ENCODE data around the gene PCNX3.

The PCNX3 gene

DNA sequence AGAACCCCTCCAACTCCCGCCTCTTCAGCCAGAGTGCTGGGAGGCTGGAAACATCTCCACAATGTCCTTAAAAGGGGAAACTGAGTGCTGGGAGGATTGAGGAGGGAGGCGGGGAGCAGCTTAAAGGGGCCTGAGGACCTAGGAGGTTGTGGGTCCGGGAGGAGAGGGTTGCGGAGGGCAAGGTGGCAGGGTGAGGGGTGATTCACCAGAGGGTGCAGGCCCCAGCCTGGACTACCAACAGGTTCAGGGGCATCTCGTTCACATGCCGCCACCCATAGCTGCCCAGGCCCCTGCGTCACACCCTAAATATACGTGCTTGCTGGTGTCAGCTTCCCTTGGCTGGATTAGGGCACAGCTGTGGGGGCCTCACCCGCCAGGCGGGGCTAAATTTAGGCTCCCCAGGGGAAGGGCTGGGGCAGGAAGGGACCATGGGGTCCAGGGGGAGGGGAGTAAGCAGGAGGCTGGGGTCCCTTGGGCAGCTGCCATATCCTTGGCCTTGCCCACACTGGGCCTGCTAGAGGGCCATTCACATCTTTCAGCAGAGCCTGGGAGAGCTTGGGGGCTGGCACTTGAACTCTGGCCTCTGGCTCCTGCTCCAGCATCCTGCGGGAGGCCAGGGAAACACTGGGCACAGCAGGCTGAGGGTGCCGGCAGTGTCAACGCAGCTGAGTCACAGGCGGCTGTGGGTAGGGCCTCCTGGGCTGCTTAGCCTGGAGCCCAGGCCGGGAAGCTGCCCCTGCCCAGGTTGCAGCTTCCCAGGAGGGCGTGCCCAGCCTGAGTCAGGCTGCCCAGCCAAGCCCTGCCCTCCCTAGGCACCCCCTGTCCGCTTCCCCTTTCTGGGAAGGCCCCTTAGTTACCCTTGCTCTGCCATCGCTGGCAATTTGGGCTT is 38.5 kb upstream of the PCNX3 start:
- Histone ChIP-seq H3K4me1 (ENCODE audit: insufficient read depth, low read length) (peaks cover 11% of the 10 kb centered on the region; the same call in 1 of the 2 replicates), H3K9me3 (ENCODE audit: control insufficient read depth, insufficient read depth, low read length) (no peaks in the 10 kb centered on the region), H3K36me3 (ENCODE audit: insufficient read depth, low read length) (no peaks in the 10 kb centered on the region), H3K9ac (ENCODE audit: low read depth, low read length) (0 out of 2 replicates have a peak overlapping the region, but pooled peaks have one; percentile 44)

DNA sequence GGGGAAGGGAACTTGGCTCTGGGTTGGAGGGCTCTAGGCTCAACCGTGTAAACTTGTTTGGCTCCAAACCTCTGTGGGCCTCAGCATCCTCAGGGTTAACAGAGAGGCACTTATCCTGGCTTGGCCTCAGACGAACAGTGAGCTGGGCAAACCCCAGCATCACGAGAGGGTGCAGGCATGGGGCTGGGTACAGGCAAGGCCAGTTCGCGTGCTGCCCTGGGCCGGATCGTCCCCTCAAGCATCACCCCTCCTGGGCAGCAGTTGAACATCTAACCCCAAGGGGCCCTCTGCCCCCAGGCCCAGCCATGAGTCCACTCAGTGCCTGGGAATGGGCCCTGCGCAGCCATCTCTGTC is 37.8 kb upstream of the PCNX3 start:
- Histone ChIP-seq H3K36me3 (ENCODE audit: insufficient read depth, low read length) (no peaks in the 10 kb centered on the region), H3K9me3 (ENCODE audit: control insufficient read depth, insufficient read depth, low read length) (no peaks in the 10 kb centered on the region), H3K9ac (ENCODE audit: low read depth, low read length) (no peak overlapping the region)

DNA sequence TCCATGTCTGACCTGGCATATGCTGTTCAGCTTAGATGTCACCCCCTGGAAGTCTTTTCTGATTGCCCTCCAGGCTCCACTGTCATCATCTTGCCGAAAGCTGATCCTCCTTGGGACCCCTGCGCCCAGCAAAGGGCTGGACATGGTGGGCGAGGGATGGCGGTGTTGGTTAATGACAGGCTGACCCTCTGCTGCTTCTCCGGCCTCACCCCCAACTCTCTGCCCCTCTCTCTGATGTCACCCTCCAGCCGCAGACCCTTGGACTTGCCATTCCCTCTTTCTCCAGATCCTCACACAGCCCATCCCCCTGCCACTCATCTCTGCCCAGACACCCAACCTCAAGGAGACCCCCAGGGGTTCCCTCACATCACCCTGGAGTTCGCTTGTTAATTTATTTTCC is 37.4 kb upstream of the PCNX3 start:
- no peaks in the 10 kb centered on the region for H3K9me3 ChIP-seq (ENCODE audit: control insufficient read depth, insufficient read depth, low read length)
- no peaks in the 10 kb centered on the region for H3K36me3 ChIP-seq (ENCODE audit: insufficient read depth, low read length)
- H3K4me1 ChIP-seq (ENCODE audit: insufficient read depth, low read length): peaks cover 11% of the 10 kb centered on the region; the same call in 1 of the 2 replicates
- H3K9ac ChIP-seq (ENCODE audit: low read depth, low read length): no peak overlapping the region

More for the DNA sequence above, 37.8 kb upstream of the PCNX3 start:
- H3K4me1 ChIP-seq (ENCODE audit: insufficient read depth, low read length): peaks cover 11% of the 10 kb centered on the region; the same call in 1 of the 2 replicates

DNA sequence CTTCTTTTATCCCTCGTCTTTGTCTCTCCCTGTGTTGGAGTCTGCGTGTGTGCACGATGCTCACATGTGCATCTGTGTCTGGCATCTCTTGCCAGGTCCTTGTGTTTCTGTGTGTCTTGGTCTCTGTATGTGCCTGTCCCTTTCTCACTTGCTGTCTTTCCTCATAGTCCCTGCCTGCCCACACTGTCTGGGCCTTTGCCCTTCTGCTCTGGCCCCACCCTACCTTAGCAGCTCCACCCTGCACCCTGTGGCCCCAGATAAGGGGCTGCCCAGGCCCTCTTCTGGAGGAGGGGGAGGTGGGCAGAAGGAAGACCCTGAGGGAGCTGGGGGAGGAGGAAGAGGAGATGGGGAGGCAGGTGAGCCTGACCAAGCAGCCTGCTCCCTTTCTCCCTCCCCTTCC is 36.9 kb upstream of the PCNX3 start:
- H3K9me3 ChIP-seq (ENCODE audit: control insufficient read depth, insufficient read depth, low read length): no peaks in the 10 kb centered on the region
- H3K9ac ChIP-seq (ENCODE audit: low read depth, low read length): no peak overlapping the region
- peaks cover 11% of the 10 kb centered on the region; the same call in 1 of the 2 replicates for H3K4me1 ChIP-seq (ENCODE audit: insufficient read depth, low read length)
- no peaks in the 10 kb centered on the region for H3K36me3 ChIP-seq (ENCODE audit: insufficient read depth, low read length)

DNA sequence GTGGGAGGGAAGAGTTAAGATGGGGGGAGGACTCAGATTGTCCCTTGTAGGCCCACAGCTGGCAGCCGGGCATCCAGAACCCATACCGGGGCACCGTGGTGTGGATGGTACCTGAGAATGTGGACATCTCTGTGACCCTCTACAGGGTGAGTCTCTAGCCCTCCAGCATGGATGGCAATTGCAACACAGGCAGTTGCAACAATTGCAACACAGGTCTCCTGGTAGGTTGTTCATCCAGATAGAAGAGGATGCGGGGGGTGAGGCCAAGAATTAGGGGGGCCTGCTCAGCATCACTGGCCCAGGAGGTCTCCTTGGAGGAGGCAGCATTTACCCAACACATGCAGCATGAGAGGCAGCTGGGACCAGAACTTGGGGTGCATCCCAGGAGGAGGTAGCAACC is 36.3 kb upstream of the PCNX3 start:
- Histone ChIP-seq H3K4me1 (ENCODE audit: insufficient read depth, low read length) (peaks cover 11% of the 10 kb centered on the region; the same call in 1 of the 2 replicates), H3K9ac (ENCODE audit: low read depth, low read length) (no peak overlapping the region), H3K36me3 (ENCODE audit: insufficient read depth, low read length) (no peaks in the 10 kb centered on the region), H3K9me3 (ENCODE audit: control insufficient read depth, insufficient read depth, low read length) (no peaks in the 10 kb centered on the region)

DNA sequence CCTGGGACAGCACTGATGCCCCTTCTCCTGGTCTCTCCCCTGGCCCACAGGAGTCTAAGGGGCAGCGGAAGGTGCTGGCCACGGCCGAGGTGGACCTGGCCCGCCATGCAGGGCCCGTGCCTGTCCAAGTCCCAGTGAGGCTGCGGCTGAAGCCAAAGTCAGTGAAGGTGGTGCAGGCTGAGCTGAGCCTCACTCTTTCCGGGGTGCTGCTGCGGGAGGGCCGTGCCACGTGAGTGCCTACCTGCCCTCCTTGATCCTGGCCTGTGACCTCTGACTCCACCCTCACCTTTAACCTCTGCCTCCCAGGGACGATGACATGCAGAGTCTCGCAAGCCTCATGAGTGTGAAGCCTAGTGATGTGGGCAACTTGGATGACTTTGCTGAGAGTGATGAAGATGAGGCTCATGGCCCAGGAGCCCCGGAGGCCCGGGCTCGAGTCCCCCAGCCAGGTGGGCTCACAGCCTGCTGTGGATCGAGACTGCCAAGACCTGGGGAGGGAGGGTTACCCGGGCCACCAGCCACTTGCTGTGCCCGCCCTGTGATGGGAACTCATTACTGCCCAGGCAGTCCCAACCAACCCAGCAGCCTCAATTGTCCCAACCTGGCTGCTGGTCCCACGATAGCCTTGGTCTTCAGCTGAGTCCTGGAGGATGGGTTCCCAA is 35.4 kb upstream of the PCNX3 start:
- Histone ChIP-seq H3K4me1 (ENCODE audit: insufficient read depth, low read length) (peaks cover 8% of the 10 kb centered on the region; the same call in 1 of the 2 replicates), H3K9me3 (ENCODE audit: control insufficient read depth, insufficient read depth, low read length) (no peaks in the 10 kb centered on the region), H3K36me3 (ENCODE audit: insufficient read depth, low read length) (no peaks in the 10 kb centered on the region), H3K9ac (ENCODE audit: low read depth, low read length) (no peak overlapping the region)

DNA sequence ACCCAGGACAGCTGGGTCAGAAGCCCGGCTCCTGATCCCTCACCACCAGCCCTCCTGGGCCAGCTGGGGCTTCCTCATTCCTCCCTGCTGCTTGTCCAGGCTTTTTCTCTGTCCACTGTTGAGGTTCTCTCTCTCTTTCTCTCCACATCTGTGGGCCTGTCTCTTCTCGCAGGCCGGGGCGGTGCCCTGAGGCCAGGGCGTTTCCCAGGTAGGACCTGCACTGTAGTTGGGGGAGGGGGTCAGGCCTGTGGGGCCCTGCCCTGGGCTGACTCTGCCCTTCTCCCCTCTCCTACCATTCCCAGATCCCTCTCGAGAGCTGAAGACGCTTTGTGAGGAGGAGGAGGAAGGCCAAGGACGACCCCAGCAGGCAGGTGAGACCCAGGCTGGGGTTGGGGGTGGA is 34.8 kb upstream of the PCNX3 start:
- Histone ChIP-seq H3K36me3 (ENCODE audit: insufficient read depth, low read length) (no peaks in the 10 kb centered on the region), H3K9ac (ENCODE audit: low read depth, low read length) (no peak overlapping the region), H3K9me3 (ENCODE audit: control insufficient read depth, insufficient read depth, low read length) (no peaks in the 10 kb centered on the region), H3K4me1 (ENCODE audit: insufficient read depth, low read length) (peaks cover 4% of the 10 kb centered on the region; the same call in 1 of the 2 replicates)

DNA sequence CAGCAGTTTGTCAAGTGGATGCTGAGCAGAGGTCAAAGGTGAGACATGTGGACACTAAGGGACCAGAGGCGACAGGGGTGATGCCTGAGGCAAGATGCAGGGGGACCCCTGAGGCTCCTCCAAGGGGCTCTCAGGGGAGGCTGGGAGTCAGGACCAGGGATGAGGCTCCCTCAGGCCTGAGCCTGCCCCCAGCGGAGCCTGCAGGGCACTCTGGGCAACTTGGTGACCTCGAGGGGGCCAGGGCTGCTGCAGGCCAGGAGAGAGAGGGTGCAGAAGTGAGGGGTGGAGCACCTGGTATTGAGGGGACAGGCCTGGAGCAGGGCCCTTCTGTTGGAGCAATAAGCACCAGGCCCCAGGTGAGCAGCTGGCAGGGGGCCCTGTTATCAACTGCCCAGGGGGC is 33.6 kb upstream of the PCNX3 start:
- Histone ChIP-seq H3K9ac (ENCODE audit: low read depth, low read length) (no peak overlapping the region), H3K36me3 (ENCODE audit: insufficient read depth, low read length) (no peaks in the 10 kb centered on the region), H3K4me1 (ENCODE audit: insufficient read depth, low read length) (peaks cover 8% of the 10 kb centered on the region; the same call in 1 of the 2 replicates)

DNA sequence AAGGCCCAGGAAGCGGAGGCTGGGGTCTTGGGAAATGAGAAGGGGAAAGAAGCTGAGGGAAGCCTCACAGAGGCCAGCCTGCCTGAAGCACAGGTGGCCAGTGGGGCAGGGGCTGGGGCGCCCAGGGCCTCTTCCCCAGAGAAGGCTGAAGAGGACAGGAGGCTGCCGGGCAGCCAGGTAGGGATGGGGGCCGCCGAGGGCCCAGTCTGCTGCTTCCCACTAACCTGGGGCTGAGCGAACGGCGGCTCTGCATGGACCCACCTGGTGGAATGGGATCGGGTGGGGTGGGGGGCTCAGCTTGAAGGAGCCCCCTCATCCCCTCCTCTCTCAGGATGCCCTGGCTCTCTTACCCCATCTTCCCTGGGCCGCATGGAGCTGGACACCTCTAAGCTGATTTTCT is 32.0 kb upstream of the PCNX3 start:
- Histone ChIP-seq H3K9ac (ENCODE audit: low read depth, low read length) (no peak overlapping the region), H3K36me3 (ENCODE audit: insufficient read depth, low read length) (no peaks in the 10 kb centered on the region), H3K9me3 (ENCODE audit: control insufficient read depth, insufficient read depth, low read length) (no peaks in the 10 kb centered on the region), H3K4me1 (ENCODE audit: insufficient read depth, low read length) (peaks cover 18% of the 10 kb centered on the region; the same call in 1 of the 2 replicates)

More for the DNA sequence above, 33.6 kb upstream of the PCNX3 start:
- H3K9me3 ChIP-seq (ENCODE audit: control insufficient read depth, insufficient read depth, low read length): no peaks in the 10 kb centered on the region

DNA sequence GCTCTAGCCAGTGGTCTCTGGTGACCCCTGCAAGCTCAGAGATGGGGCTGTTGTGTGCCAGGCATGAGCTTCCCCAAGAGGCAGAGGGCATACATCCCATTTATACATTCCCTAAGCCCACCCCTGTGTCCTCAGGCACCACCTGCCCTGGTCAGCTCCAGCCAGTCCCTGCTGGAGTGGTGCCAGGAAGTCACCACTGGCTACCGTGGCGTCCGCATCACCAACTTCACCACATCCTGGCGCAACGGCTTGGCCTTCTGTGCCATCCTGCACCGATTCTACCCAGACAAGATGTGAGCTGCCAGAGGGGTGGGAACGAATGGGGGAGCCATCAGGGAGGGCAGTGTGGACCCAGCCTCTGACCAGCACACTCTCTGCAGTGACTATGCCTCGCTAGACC is 31.5 kb upstream of the PCNX3 start:
- H3K36me3 ChIP-seq (ENCODE audit: insufficient read depth, low read length): no peaks in the 10 kb centered on the region
- no peaks in the 10 kb centered on the region for H3K9me3 ChIP-seq (ENCODE audit: control insufficient read depth, insufficient read depth, low read length)
- H3K4me1 ChIP-seq (ENCODE audit: insufficient read depth, low read length): peaks cover 18% of the 10 kb centered on the region; the same call in 1 of the 2 replicates
- H3K9ac ChIP-seq (ENCODE audit: low read depth, low read length): no peak overlapping the region

DNA sequence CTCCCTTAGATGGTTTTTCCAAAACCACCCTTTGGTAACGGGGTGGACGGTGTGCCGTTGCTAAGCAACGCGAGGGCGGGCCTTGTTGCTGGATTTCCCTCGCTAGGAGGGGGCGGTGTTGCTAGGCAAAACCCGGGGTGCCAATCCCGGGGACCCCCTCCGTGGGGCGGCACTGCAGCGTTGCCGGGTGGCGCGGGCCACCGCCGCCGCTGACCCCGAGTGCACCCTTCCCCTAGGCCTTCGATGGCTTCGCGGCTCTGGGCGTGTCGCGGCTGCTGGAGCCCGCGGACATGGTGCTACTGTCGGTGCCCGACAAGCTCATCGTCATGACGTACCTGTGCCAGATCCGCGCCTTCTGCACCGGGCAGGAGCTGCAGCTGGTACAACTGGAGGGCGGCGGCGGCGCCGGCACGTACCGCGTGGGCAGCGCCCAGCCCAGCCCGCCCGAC is 30.8 kb upstream of the PCNX3 start:
- Histone ChIP-seq H3K36me3 (ENCODE audit: insufficient read depth, low read length) (no peaks in the 10 kb centered on the region), H3K9me3 (ENCODE audit: control insufficient read depth, insufficient read depth, low read length) (no peaks in the 10 kb centered on the region), H3K4me1 (ENCODE audit: insufficient read depth, low read length) (peaks cover 18% of the 10 kb centered on the region; the same call in 1 of the 2 replicates), H3K9ac (ENCODE audit: low read depth, low read length) (peak overlapping the region; percentile 47; the same call in 1 of the 2 replicates)

DNA sequence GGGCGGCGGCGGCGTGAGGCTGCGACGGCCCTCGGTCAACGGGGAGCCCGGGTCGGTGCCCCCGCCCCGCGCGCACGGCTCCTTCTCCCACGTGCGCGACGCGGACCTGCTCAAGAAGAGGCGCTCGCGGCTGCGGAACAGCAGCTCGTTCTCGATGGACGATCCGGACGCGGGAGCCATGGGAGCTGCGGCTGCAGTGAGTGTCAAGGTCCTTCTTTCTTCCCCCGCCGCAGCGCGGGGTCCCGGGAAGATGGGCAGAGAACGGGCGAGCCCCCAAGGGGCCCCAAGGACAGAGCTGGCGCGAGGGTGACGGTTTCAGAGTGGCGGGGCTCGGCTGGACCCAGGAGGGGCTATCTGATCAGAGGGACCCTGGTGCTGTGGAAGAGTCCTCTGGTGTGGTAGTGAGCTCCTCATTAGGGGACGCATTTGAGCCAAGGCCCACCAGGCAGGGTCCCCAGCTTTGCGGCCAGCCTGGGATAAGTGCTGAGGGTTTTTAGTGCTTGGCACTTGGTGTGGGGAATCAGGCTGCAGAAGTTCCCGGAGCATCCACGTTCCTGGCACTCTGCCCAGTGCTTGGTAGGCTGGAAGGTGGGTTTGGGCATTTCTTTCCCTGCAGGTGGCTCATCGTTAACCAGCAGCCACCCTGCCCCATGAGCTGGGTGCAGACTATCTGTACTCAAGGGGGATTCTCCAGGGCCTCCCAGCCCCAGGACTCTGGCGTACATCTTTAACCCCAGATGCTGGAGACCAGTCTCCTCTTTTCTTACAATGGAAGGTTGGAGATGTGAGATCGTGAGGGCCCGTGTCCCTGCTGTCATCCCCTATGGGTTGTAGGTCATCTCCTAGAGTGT is 30.0 kb upstream of the PCNX3 start:
- no peaks in the 10 kb centered on the region for H3K36me3 ChIP-seq (ENCODE audit: insufficient read depth, low read length)
- H3K9me3 ChIP-seq (ENCODE audit: control insufficient read depth, insufficient read depth, low read length): no peaks in the 10 kb centered on the region
- no peak overlapping the region; the same call in 1 of the 2 replicates for H3K9ac ChIP-seq (ENCODE audit: low read depth, low read length)
- H3K4me1 ChIP-seq (ENCODE audit: insufficient read depth, low read length): peaks cover 21% of the 10 kb centered on the region; the same call in 1 of the 2 replicates

DNA sequence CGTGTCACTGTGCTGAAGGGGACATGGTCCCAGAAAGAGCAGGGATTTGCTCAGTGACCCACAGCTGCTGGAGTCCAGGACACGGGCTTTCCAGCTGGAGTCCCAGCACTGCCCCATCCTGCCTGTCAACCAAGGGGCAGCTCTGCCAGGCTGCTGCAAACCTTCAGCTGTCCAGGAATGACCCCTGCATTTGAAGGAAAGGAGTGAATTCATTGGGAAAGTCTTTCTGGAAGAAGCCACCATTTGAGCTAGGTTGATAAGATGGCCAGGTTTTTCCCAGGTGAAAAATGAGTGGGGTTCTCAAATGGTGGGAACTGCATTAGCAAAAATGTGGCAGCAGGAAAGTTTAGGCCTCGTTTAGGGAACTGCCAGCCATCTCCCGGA is 29.3 kb upstream of the PCNX3 start:
- Histone ChIP-seq H3K9me3 (ENCODE audit: control insufficient read depth, insufficient read depth, low read length) (no peaks in the 10 kb centered on the region), H3K4me1 (ENCODE audit: insufficient read depth, low read length) (peaks cover 21% of the 10 kb centered on the region; the same call in 1 of the 2 replicates), H3K9ac (ENCODE audit: low read depth, low read length) (no peak overlapping the region), H3K36me3 (ENCODE audit: insufficient read depth, low read length) (no peaks in the 10 kb centered on the region)

DNA sequence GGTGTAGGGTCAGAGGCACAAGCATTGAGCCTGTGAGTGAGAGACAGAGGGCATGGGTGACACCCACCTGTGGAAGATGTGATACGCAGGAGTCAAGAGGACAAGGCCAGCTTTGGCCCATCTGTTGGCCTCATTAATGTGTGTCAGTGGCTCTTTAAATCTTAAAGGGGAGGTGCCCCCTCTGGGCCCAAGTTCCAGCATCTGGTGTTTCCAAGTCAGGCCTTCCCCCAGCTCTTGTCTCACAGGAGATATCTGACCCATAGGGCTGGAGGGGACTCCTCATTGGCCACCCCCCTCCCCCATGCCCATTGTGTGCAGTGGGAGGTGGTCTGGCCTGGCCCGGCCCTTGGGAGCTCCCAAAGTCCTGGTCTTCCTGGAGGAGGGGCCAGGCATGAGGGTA is 28.9 kb upstream of the PCNX3 start:
- Histone ChIP-seq H3K9me3 (ENCODE audit: control insufficient read depth, insufficient read depth, low read length) (no peaks in the 10 kb centered on the region), H3K4me1 (ENCODE audit: insufficient read depth, low read length) (peaks cover 21% of the 10 kb centered on the region; the same call in 1 of the 2 replicates), H3K36me3 (ENCODE audit: insufficient read depth, low read length) (no peaks in the 10 kb centered on the region), H3K9ac (ENCODE audit: low read depth, low read length) (no peak overlapping the region)
